K562 (cell line): Measurements from ENCODE around the gene DUSP10. TPM values are rescaled to one million over a fixed set of nuclear protein-coding genes. Genes with fewer than 3 reads are reported as not detected.

Experiments used
- ATAC-seq: fragments of 200-7000 bp; cut with Tn5 transposase; 3 replicates; pipeline ENCODE4 v1.9.1; 2020; ENCODE audit warnings: moderate library complexity
- BruUV-seq: library from RNA; stranded (reverse); fragments of 400-500 nt; replicated peaks from 2 replicates; lab custom pipeline; 2021; lab: Mats Ljungman, UMichigan
- CTCF ChIA-PET: fragments of 300-600 bp; formaldehyde crosslinking; extraction: SDS; loops from one replicate; lab custom pipeline; 2021; ENCODE audit warnings: low intra/inter-chr PET ratio; lab: Yijun Ruan, JAX
- POLR2A ChIA-PET: fragments of 300-600, 350-650 bp; sonication (Branson Sonifier 250); formaldehyde crosslinking; extraction: SDS; loops from one replicate; lab custom pipeline; 2021; ENCODE audit warnings: antibody characterized with exemption, inconsistent platforms; lab: Yijun Ruan, JAX
- DNase-seq, 4 experiments: peaks; one replicate each; pipeline versions ENCODE4 v3.0.0 to v3.0.0-alpha.2; 2011 to 2018; ENCODE audit warnings: low spot score in 3 of 4, mixed read lengths in 3 of 4; ENCODE audit errors: extremely low read depth in 1 of 4
- FAIRE-seq: peaks from 2 replicates; lab custom pipeline; 2011; peaks lifted over from hg19 to GRCh38; lab: Jason Lieb, UNC
- H2AFZ ChIP-seq: 2 replicates; pipeline ENCODE4 v1.6.0; 2011; ENCODE audit warnings: low read depth, low read length, control low read depth, inconsistent platforms
- H3K27ac ChIP-seq: fragments of 200-600 bp; 3 replicates; pipeline ENCODE4 v1.8.0; 2011; ENCODE audit warnings: low read depth, mild to moderate bottlenecking, control low read depth, inconsistent platforms, low read length, moderate library complexity, mixed read lengths; ENCODE audit errors: extremely low read depth
- H3K27me3 ChIP-seq, 2 experiments: fragments of 300-600 bp in 1 of 2; 2 replicates in 1 of 2; 3 replicates in 1 of 2; pipeline versions ENCODE4 v1.6.0 to v1.8.0; 2011; ENCODE audit warnings: inconsistent platforms in 2 of 2, low read length in 2 of 2, mild to moderate bottlenecking in 1 of 2, mixed read lengths in 1 of 2, moderate library complexity in 1 of 2; ENCODE audit not compliant: control insufficient read depth in 2 of 2, insufficient read depth in 2 of 2
- H3K36me3 ChIP-seq: fragments of 300-600 bp; 3 replicates; pipeline ENCODE4 v1.8.0; 2011; ENCODE audit warnings: mild to moderate bottlenecking, low read length, inconsistent platforms; ENCODE audit not compliant: control insufficient read depth, insufficient read depth
- H3K4me1 ChIP-seq, 2 experiments: fragments of 200-600 bp in 1 of 2; replicated peaks in 1 of 2; 2 replicates in 1 of 2; 3 replicates in 1 of 2; pipeline versions ENCODE4 v1.5.1 to v1.8.0; 2011; ENCODE audit warnings: inconsistent platforms in 2 of 2, low read length in 2 of 2, mild to moderate bottlenecking in 1 of 2, mixed read lengths in 1 of 2, moderate library complexity in 1 of 2; ENCODE audit not compliant: control insufficient read depth in 2 of 2, insufficient read depth in 2 of 2
- H3K4me2 ChIP-seq: 2 replicates; pipeline ENCODE4 v1.6.1; 2011; ENCODE audit warnings: low read length, control low read depth, inconsistent platforms, mixed read lengths; ENCODE audit not compliant: insufficient read depth
- H3K4me3 ChIP-seq: fragments of 200-600 bp; sonication (generic), shearing (Covaris generic); 2 replicates; pipeline ENCODE4 v1.5.1; 2016; ENCODE audit warnings: control low read depth, inconsistent platforms
- H3K79me2 ChIP-seq: fragments of 200-600 bp; 3 replicates; pipeline ENCODE4 v1.8.0; 2011; ENCODE audit warnings: low read length, inconsistent platforms; ENCODE audit not compliant: control insufficient read depth, insufficient read depth
- H3K9ac ChIP-seq, 2 experiments: 2 replicates each; pipeline versions ENCODE4 v1.6.0 to v1.6.1; 2011; ENCODE audit warnings: low read depth in 2 of 2, low read length in 2 of 2, control low read depth in 1 of 2, inconsistent platforms in 1 of 2, mild to moderate bottlenecking in 1 of 2, mixed read lengths in 1 of 2; ENCODE audit not compliant: insufficient read depth in 1 of 2
- H3K9me1 ChIP-seq: one replicate; pipeline ENCODE4 v1.6.0; 2011; ENCODE audit warnings: inconsistent platforms, mild to moderate bottlenecking, low read length, moderate library complexity; ENCODE audit not compliant: control insufficient read depth, insufficient read depth
- H3K9me3 ChIP-seq: replicated peaks from 2 replicates; pipeline ENCODE4 v1.5.1; 2011; ENCODE audit warnings: low read depth, low read length, inconsistent platforms; ENCODE audit not compliant: control insufficient read depth, insufficient read depth
- H4K20me1 ChIP-seq: replicated peaks from 2 replicates; pipeline ENCODE4 v1.6.1; 2011; ENCODE audit warnings: low read length, inconsistent platforms, mixed read lengths; ENCODE audit not compliant: control insufficient read depth, insufficient read depth
- ARID1B ChIP-seq: fragments of 450-650 bp; IDR thresholded peaks from 2 replicates; pipeline ENCODE4 v1.6.1; 2016; ENCODE audit warnings: antibody characterized with exemption, mild to moderate bottlenecking, inconsistent platforms
- CBFA2T2 ChIP-seq: fragments of 450-650 bp; conservative IDR thresholded peaks from 2 replicates; pipeline ENCODE4 v1.6.1; 2017; ENCODE audit warnings: mild to moderate bottlenecking
- COPS2 ChIP-seq: fragments of 450-650 bp; conservative IDR thresholded peaks from 2 replicates; pipeline ENCODE4 v1.6.1; 2016; ENCODE audit warnings: mild to moderate bottlenecking, moderate library complexity
- DPF2 ChIP-seq: fragments of 450-650 bp; IDR thresholded peaks from 2 replicates; pipeline ENCODE4 v1.6.1; 2016
- EP300 ChIP-seq: IDR thresholded peaks from 2 replicates; pipeline ENCODE4 v1.6.1; 2012; ENCODE audit warnings: low read length, improper control_type of control experiment
- NCOA4 ChIP-seq: fragments of 450-650 bp; IDR thresholded peaks from 2 replicates; pipeline ENCODE4 v1.6.1; 2018; ENCODE audit warnings: mild to moderate bottlenecking; ENCODE audit not compliant: partially characterized antibody
- NCOR1 ChIP-seq: fragments of 450-650 bp; IDR thresholded peaks from 2 replicates; pipeline ENCODE4 v1.6.1; 2016; ENCODE audit warnings: mild to moderate bottlenecking, moderate library complexity
- ZNF165 ChIP-seq: fragments of 250-450 bp; sonication (Bioruptor Pico); IDR thresholded peaks from 2 replicates; pipeline ENCODE4 v1.4.0; 2020; ENCODE audit warnings: borderline replicate concordance
- ZNF175 ChIP-seq: fragments of 200-800 bp; sonication (Bioruptor generic); IDR thresholded peaks from 2 replicates; pipeline ENCODE4 v1.6.1; 2016; ENCODE audit warnings: low read depth, mild to moderate bottlenecking, missing genetic modification characterization, missing compliant biosample characterization
- WGBS: fragments of 100-300 bp; shearing (Covaris generic); methylation state at CpG from one replicate; pipeline ENCODE4 v1.1.6; 2016; ENCODE audit warnings: low coverage, mixed read lengths; ENCODE audit not compliant: insufficient coverage; ENCODE audit errors: missing lambda C conversion rate; 5-methylcytosine and 5-hydroxymethylcytosine counted together
- in situ Hi-C: fragments of 300-500 bp; cut with MboI; formaldehyde crosslinking; loops from 4 replicates; pipeline ENCODE4 v1.15.0; 2018; ENCODE audit warnings: inconsistent platforms, mixed read lengths
- intact Hi-C: fragments of 100-400 bp; cut with micrococcal nuclease; formaldehyde crosslinking; loops from 2 replicates; pipeline ENCODE4 v1.14.2; 2022
- polyA plus RNA-seq, 8 experiments: library from polyadenylated mRNA; depleted of rRNA in 4 of 8; stranded (reverse) in 5 of 8; unstranded in 3 of 8; fragments of >200 nt; fragmentation: Nextera tagmentation in 2 of 8; fragmentation: Illumina TruSeq in 1 of 8; extraction: Ambion mirVana in 2 of 8; extraction: Trizol in 1 of 8; gene quantifications; 2 replicates each; pipeline versions ENCODE4 v1.2.1 to v1.2.3, GENCODE V29; 2011 to 2014; ENCODE audit warnings: inconsistent platforms in 1 of 8, missing spikeins in 1 of 8
- total RNA-seq, 7 experiments: library from RNA; depleted of rRNA in 6 of 7; stranded (reverse); fragments of >200 nt in 6 of 7; fragmentation: Illumina TruSeq in 2 of 7; extraction: Trizol in 2 of 7; gene quantifications; 2 replicates each; pipeline versions ENCODE4 v1.2.1 to v1.2.3, GENCODE V29; 2011 to 2021; ENCODE audit warnings: low replicate concordance in 1 of 7
- TF ChIP-seq, protein P1 (sequence below): IDR thresholded peaks from 2 replicates; pipeline ENCODE4 v1.6.1; 2012; ENCODE audit warnings: low read depth, low read length, improper control_type of control experiment, borderline replicate concordance

The DUSP10 gene
- total and polyA plus RNA-seq, 9 of the 15 experiments (the other 6 are each of a cell fraction or from before 2014, with no cell fraction given) = 1.7 to 8.3 (median 6.1) TPM

DNA sequence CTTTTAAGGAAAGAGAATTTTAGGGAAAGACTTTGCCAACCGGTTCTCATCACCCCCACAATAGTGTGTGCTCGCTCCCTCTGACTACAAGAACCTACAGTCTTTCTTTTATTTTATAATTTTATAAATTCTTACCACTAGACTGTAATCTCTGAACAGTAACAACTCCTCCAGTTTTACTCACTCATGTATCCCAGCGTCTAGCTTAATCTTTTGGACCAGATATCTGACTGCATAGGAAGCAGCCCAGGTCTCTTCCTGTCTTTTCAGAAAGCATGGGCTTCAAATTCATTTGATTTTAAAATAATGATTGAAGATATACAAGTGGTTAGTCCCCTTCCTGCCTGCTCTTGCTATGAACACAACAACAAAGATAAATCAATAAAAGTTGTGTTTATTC, 19.0 kb upstream of the DUSP10 start:
- CTCF ChIA-PET = no interaction called here
- peak; percentile 64 for ATAC-seq
- 0 out of 3 replicates have a peak overlapping the region, but pooled peaks have one; percentile 9 for H3K27ac ChIP-seq

More for the DNA sequence above, 19.0 kb upstream of the DUSP10 start:
- in situ Hi-C loops (no loop called here), intact Hi-C loops (no loop called here)
- Histone ChIP-seq H3K9me3 (no peaks in the 10 kb centered on the region), H4K20me1 (no peaks in the 10 kb centered on the region), H3K9me1 (no peaks in the 10 kb centered on the region), H3K4me2 (no peak overlapping the region), H3K27me3 (no peaks in the 10 kb centered on the region), H3K36me3 (no peaks in the 10 kb centered on the region), H3K4me1 (peaks cover 2 to 31% of the 10 kb centered on the region in 2 experiments; a peak in 4 of 5 replicates), H3K79me2 (no peaks in the 10 kb centered on the region), H3K9ac (no peak overlapping the region), H2AFZ (peak overlapping the region; percentile 64; the same call in 1 of the 2 replicates), H3K4me3 (no peak overlapping the region)
- TF ChIP-seq CBFA2T2 (0 out of 2 replicates have a peak, but pooled peaks have one; percentile 4), COPS2 (no peak), EP300 (peak; percentile 44; the same call in 1 of the 2 replicates), NCOA4 (no peak), ZNF175 (peak; percentile 73; the same call in 1 of the 2 replicates), ARID1B (peak; percentile 22; the same call in 1 of the 2 replicates), ZNF165 (CRISPR knock-in tag) (no peak), DPF2 (0 out of 2 replicates have a peak, but pooled peaks have one; percentile 20), NCOR1 (peak; percentile 13; the same call in 1 of the 2 replicates)
- TF ChIP-seq, protein P1, sequence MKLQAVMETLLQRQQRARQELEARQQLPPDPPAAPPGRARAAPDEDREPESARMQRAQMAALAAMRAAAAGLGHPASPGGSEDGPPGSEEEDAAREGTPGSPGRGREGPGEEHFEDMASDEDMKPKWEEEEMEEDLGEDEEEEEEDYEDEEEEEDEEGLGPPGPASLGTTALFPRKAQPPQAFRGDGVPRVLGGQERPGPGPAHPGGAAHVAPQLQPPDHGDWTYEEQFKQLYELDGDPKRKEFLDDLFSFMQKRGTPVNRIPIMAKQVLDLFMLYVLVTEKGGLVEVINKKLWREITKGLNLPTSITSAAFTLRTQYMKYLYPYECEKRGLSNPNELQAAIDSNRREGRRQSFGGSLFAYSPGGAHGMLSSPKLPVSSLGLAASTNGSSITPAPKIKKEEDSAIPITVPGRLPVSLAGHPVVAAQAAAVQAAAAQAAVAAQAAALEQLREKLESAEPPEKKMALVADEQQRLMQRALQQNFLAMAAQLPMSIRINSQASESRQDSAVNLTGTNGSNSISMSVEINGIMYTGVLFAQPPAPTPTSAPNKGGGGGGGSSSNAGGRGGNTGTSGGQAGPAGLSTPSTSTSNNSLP = peak; percentile 46; the same call in 1 of the 2 replicates
- 16% methylated on average over 3 of the region's 3 CpGs for WGBS
- peak in 2 of 4 experiments; percentile 18 to 40 for DNase-seq
- no peak for FAIRE-seq
- POLR2A ChIA-PET = interaction anchor here (1.0 to 2.2 kb wide), 2 partner anchors 18 to 46 kb away, joined by 3 to 12 read pairs; partner anchors contain the start of gene DUSP10
- BruUV-seq = no TSS peak
